Measurements from ENCODE around the gene ERBB4. TPM values are rescaled to one million over a fixed set of nuclear protein-coding genes. Genes with fewer than 3 reads are reported as not detected.
A peak's percentile ranks its signal among the peaks of the same experiment; 100 is the strongest.
"Not testable (repeated sequence)": the region's sequence is repeated elsewhere in the genome, so short reads cannot be mapped to it uniquely, and the experiment has no call there.

Gene ERBB4
- total RNA-seq, 1 donor from 2014 or later = 10.2 TPM

GRCh38 chr2:211729433-211729832, 809.2 kb downstream of the ERBB4 start:
- H3K9me3 Mint-ChIP-seq = peaks cover 2% of the 10 kb centered on the region
- no peak for DNase-seq (ENCODE audit: low read depth, low spot score)
- H3K27ac Mint-ChIP-seq (ENCODE audit: unreplicated experiment) = no peak overlapping the region
- H3K4me3 Mint-ChIP-seq = no peak overlapping the region
- no peak for TF ChIP-seq CTCF (conservative IDR thresholded peaks at IDR 0.05)
- peaks cover 3% of the 10 kb centered on the region for H3K36me3 Mint-ChIP-seq (ENCODE audit: low read depth)
- peaks cover 10% of the 10 kb centered on the region for H3K4me1 Mint-ChIP-seq
- H3K27me3 Mint-ChIP-seq (ENCODE audit: low read depth) = no peaks in the 10 kb centered on the region

- no peaks in the 10 kb centered on the region for H3K27me3 Mint-ChIP-seq (ENCODE audit: low read depth)
- peak overlapping the region; percentile 1 for H3K27ac Mint-ChIP-seq (ENCODE audit: unreplicated experiment)
- H3K36me3 Mint-ChIP-seq (ENCODE audit: low read depth) = no peaks in the 10 kb centered on the region
- DNase-seq (ENCODE audit: low read depth, low spot score) = no peak
- TF ChIP-seq CTCF (conservative IDR thresholded peaks at IDR 0.05) = no peak
- H3K4me1 Mint-ChIP-seq = peaks cover 5% of the 10 kb centered on the region
- no peaks in the 10 kb centered on the region for H3K9me3 Mint-ChIP-seq
- H3K4me3 Mint-ChIP-seq = no peak overlapping the region
Measured at GRCh38 chr2:211724933-211725332, 813.7 kb downstream of the ERBB4 start.

GRCh38 chr2:211723398-211723797, 815.2 kb downstream of the ERBB4 start:
- peaks cover 5% of the 10 kb centered on the region for H3K4me1 Mint-ChIP-seq
- H3K27ac Mint-ChIP-seq (ENCODE audit: unreplicated experiment) = no peak overlapping the region
- no peak for TF ChIP-seq CTCF (conservative IDR thresholded peaks at IDR 0.05)
- H3K36me3 Mint-ChIP-seq (ENCODE audit: low read depth) = no peaks in the 10 kb centered on the region
- H3K27me3 Mint-ChIP-seq (ENCODE audit: low read depth) = no peaks in the 10 kb centered on the region
- H3K9me3 Mint-ChIP-seq = no peaks in the 10 kb centered on the region
- no peak for DNase-seq (ENCODE audit: low read depth, low spot score)
- H3K4me3 Mint-ChIP-seq = no peak overlapping the region

GRCh38 chr2:211722928-211723327, 815.7 kb downstream of the ERBB4 start:
- no peak overlapping the region for H3K27ac Mint-ChIP-seq (ENCODE audit: unreplicated experiment)
- H3K36me3 Mint-ChIP-seq (ENCODE audit: low read depth) = no peaks in the 10 kb centered on the region
- no peaks in the 10 kb centered on the region for H3K27me3 Mint-ChIP-seq (ENCODE audit: low read depth)
- no peaks in the 10 kb centered on the region for H3K9me3 Mint-ChIP-seq
- H3K4me1 Mint-ChIP-seq = peaks cover 5% of the 10 kb centered on the region
- TF ChIP-seq CTCF (conservative IDR thresholded peaks at IDR 0.05) = no peak
- DNase-seq (ENCODE audit: low read depth, low spot score) = no peak
- H3K4me3 Mint-ChIP-seq = no peak overlapping the region

- not testable (repeated sequence) for H3K4me1 Mint-ChIP-seq; H3K27ac Mint-ChIP-seq (ENCODE audit: unreplicated experiment); DNase-seq (ENCODE audit: low read depth, low spot score); H3K27me3 Mint-ChIP-seq (ENCODE audit: low read depth); H3K4me3 Mint-ChIP-seq; H3K9me3 Mint-ChIP-seq; H3K36me3 Mint-ChIP-seq (ENCODE audit: low read depth)
Measured at GRCh38 chr2:211721874-211722273, 816.7 kb downstream of the ERBB4 start.

DNA sequence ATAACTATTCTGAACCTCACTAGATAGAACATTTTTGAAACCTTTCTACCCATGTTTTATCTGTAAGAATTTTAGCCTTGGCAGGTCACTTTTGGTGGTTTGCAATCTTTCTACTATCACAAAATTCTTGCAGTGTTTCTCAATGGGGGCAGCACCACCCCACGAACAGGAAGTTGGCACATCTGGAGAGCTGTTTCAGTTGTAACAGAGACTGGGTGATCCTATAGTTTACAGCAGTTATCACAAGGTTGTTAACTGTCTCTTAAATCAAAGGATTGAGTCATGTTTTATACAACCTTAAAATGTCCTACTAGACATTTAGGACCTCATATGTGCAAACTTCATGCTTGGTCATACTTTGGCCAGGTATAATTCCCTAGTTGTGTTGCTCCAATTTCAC, 829.2 kb downstream of the ERBB4 start:
- Mint-ChIP-seq H3K9me3 (no peaks in the 10 kb centered on the region), H3K27me3 (ENCODE audit: low read depth) (no peaks in the 10 kb centered on the region), H3K36me3 (ENCODE audit: low read depth) (peaks cover 2% of the 10 kb centered on the region), H3K4me1 (no peaks in the 10 kb centered on the region), H3K27ac (ENCODE audit: unreplicated experiment) (no peak overlapping the region), H3K4me3 (no peak overlapping the region)
- TF ChIP-seq CTCF (conservative IDR thresholded peaks at IDR 0.05) = no peak
- DNase-seq (ENCODE audit: low read depth, low spot score) = no peak
